Adrenal gland (tissue), 12 donors: ENCODE measurements around the gene LRRC4C. TPM values are rescaled to one million over a fixed set of nuclear protein-coding genes. Genes with fewer than 3 reads are reported as not detected.

ENCODE experiments used
- DNase-seq, 7 donors: peaks; one replicate each; pipeline ENCODE4 v3.0.0-alpha.2; 2019 to 2020
- H3K27ac ChIP-seq, 5 donors: fragments of 200-600 bp; sonication (generic) in 4 of 5; 1 replicate in 3 of 5; 2 replicates in 2 of 5; pipeline versions ENCODE4 v1.5.1 to v1.8.0; 2016 to 2020; ENCODE audit warnings: mild to moderate bottlenecking in 1 of 5
- H3K27me3 ChIP-seq: fragments of 200-600 bp; 2 replicates; pipeline ENCODE4 v1.8.0; 2021
- H3K36me3 ChIP-seq, 2 donors: fragments of 200-600 bp; replicated peaks in 1 of 2; 1 replicate in 1 of 2; 2 replicates in 1 of 2; pipeline versions ENCODE4 v1.5.1 to v1.8.0; 2018 to 2022
- H3K4me1 ChIP-seq, 2 donors: fragments of 200-600 bp; replicated peaks in 1 of 2; 1 replicate in 1 of 2; 2 replicates in 1 of 2; pipeline versions ENCODE4 v1.5.1 to v1.8.0; 2018 to 2021
- H3K4me3 ChIP-seq, 4 donors: fragments of 200-600 bp; sonication (generic) in 3 of 4; one replicate each; pipeline ENCODE4 v1.5.1; 2016 to 2018
- H3K9me3 ChIP-seq, 3 donors: fragments of 200-600 bp; sonication (generic) in 1 of 3; replicated peaks in 1 of 3; 1 replicate in 2 of 3; 2 replicates in 1 of 3; pipeline versions ENCODE4 v1.5.1 to v1.8.0; 2016 to 2021
- CTCF ChIP-seq, 6 experiments: fragments of 450-650 bp in 4 of 6; fragments of 200-600 bp in 2 of 6; sonication (generic) in 1 of 6; IDR thresholded peaks; 1 replicate in 5 of 6; 2 replicates in 1 of 6; pipeline versions ENCODE4 v1.5.1 to v1.8.0; 2016 to 2021; ENCODE audit warnings: antibody characterized with exemption in 6 of 6, mild to moderate bottlenecking in 2 of 6, moderate library complexity in 1 of 6
- POLR2A ChIP-seq, 2 donors: fragments of 450-650 bp; IDR thresholded peaks; one replicate each; pipeline ENCODE4 v1.6.1; 2017; ENCODE audit warnings: antibody characterized with exemption in 2 of 2, mild to moderate bottlenecking in 2 of 2, moderate library complexity in 1 of 2
- WGBS, 4 donors: extraction: QIAGEN DNeasy Blood & Tissue Kit in 2 of 4; methylation state at CpG; one replicate each; pipeline versions ENCODE4 v1.1.5 to v1.1.7; 2013 to 2017; 5-methylcytosine and 5-hydroxymethylcytosine counted together
- intact Hi-C, 2 donors: fragments of 100-400 bp; cut with DNase I; formaldehyde crosslinking; loops; one replicate each; pipeline versions ENCODE4 v1.14.1 to v1.15.0; 2022 to 2023
- polyA plus RNA-seq, 3 donors: library from polyadenylated mRNA; stranded (reverse); fragments of 200-250 nt in 2 of 3; fragments of 350-450 nt in 1 of 3; fragmentation: Illumina TruSeq in 1 of 3; extraction: RNeasy Lipid Tissue Mini Kit (QIAGEN cat#74804) in 1 of 3; gene quantifications; one replicate each; pipeline ENCODE4 v1.2.3, GENCODE V29; 2013 to 2014
- total RNA-seq, 9 donors: library from RNA; depleted of rRNA in 4 of 9; stranded (reverse); fragments of >200 nt in 4 of 9; fragments of 120-200 nt in 1 of 9; fragmentation: NEBNext Ultra II Directional in 1 of 9; extraction: Animal tissue kit (Norgen Biotek cat#: 25700) in 1 of 9; gene quantifications; one replicate each; pipeline versions ENCODE4 v1.1.0 to v1.2.4, GENCODE V29; 2013 to 2023
- donor health status: healthy with polysubstance abuse.
- donor health status: Bipolar disorder and iron deficiency.
- donor health status: DM: yes; HTN: yes; CAD: no.
- donor health status: DM: no; HTN: no; CAD: no.
- donor health status: DM: no; HTN: no; CAD: no.
- donor health status: DM: yes; HTN: yes; CAD: no.

Gene LRRC4C
- total and polyA plus RNA-seq, 12 donors: 1.0 to 10.6 (median 5.5) TPM

- Histone ChIP-seq H3K36me3 (no peaks in the 10 kb centered on the region), H3K4me3 (no peak overlapping the region), H3K27ac (no peak overlapping the region), H3K4me1 (no peaks in the 10 kb centered on the region), H3K9me3 (no peaks in the 10 kb centered on the region), H3K27me3 (no peaks in the 10 kb centered on the region)
- TF ChIP-seq CTCF (IDR thresholded peaks at IDR 0.05): no peak
- no peak for TF ChIP-seq POLR2A (IDR thresholded peaks at IDR 0.05)
- intact Hi-C loops: no loop called here
- no peak for DNase-seq
- 89 to 93% (median 92%) methylated on average over 3 of the region's 3 CpGs for WGBS, 4 donors
Observed at GRCh38 chr11:41389623-41390130, 69.8 kb downstream of the LRRC4C start.

- Histone ChIP-seq H3K27ac (no peak overlapping the region), H3K9me3 (no peaks in the 10 kb centered on the region), H3K4me1 (peaks cover 21 to 23% of the 10 kb centered on the region in 2 donors), H3K36me3 (no peaks in the 10 kb centered on the region), H3K27me3 (no peaks in the 10 kb centered on the region), H3K4me3 (no peak overlapping the region)
- intact Hi-C loops: no loop called here
- DNase-seq: no peak
- 86 to 99% (median 94%) methylated on average over 1 of the region's 1 CpG for WGBS, 4 donors
- TF ChIP-seq POLR2A (IDR thresholded peaks at IDR 0.05) (no peak), CTCF (IDR thresholded peaks at IDR 0.05) (no peak)
Observed at GRCh38 chr11:41384329-41384728, 75.1 kb downstream of the LRRC4C start.

GRCh38 chr11:41383768-41384167, 75.7 kb downstream of the LRRC4C start:
- intact Hi-C loops: no loop called here

GRCh38 chr11:41382927-41383326, 76.5 kb downstream of the LRRC4C start:
- peaks cover 21 to 23% of the 10 kb centered on the region in 2 donors for H3K4me1 ChIP-seq
- peak in 1 of 2 donors; percentile 74 for TF ChIP-seq POLR2A (IDR thresholded peaks at IDR 0.05)
- TF ChIP-seq CTCF (IDR thresholded peaks at IDR 0.05): no peak
- H3K4me3 ChIP-seq: peak overlapping the region in 1 of 4 donors; percentile 33
- DNase-seq: peak; percentile 43 to 74 (median 69)
- H3K27me3 ChIP-seq: no peaks in the 10 kb centered on the region
- no peaks in the 10 kb centered on the region for H3K9me3 ChIP-seq
- peak overlapping the region in 4 of 5 donors; percentile 71 to 82 (median 76) for H3K27ac ChIP-seq
- no peaks in the 10 kb centered on the region for H3K36me3 ChIP-seq
- 33 to 45% (median 43%) methylated on average over 2 of the region's 2 CpGs for WGBS, 4 donors
- intact Hi-C loops: no loop called here

More at GRCh38 chr11:41383768-41384167, 75.7 kb downstream of the LRRC4C start:
- Histone ChIP-seq H3K4me1 (peaks cover 21 to 23% of the 10 kb centered on the region in 2 donors), H3K9me3 (no peaks in the 10 kb centered on the region), H3K36me3 (no peaks in the 10 kb centered on the region), H3K27ac (no peak overlapping the region), H3K4me3 (no peak overlapping the region), H3K27me3 (no peaks in the 10 kb centered on the region)
- DNase-seq: no peak
- TF ChIP-seq CTCF (IDR thresholded peaks at IDR 0.05): no peak
- TF ChIP-seq POLR2A (IDR thresholded peaks at IDR 0.05): no peak
- WGBS, 4 donors: 54 to 68% (median 58%) methylated on average over 3 of the region's 3 CpGs
